DMS53 (cell line): ENCODE results near the gene DPRX.
"Not testable (repeated sequence)": the region's sequence is repeated elsewhere in the genome, so short reads cannot be mapped to it uniquely, and the experiment has no call there.

Experiments used
- DNase-seq: peaks from one replicate; lab custom pipeline; 2025; lab: John Stamatoyannopoulos, UW

DPRX gene

GRCh38 chr19:53647350-53647749 is 15.6 kb downstream of the DPRX start:
- DNase-seq: no peak

GRCh38 chr19:53647792-53648191 is 16.0 kb downstream of the DPRX start:
- no peak for DNase-seq

GRCh38 chr19:53649746-53650593 is 18.2 kb downstream of the DPRX start:
- no peak for DNase-seq

- DNase-seq: no peak
Observed at GRCh38 chr19:53652476-53652875, 20.7 kb downstream of the DPRX start.

GRCh38 chr19:53655042-53655665 is 23.4 kb downstream of the DPRX start:
- peak; percentile 5 for DNase-seq

GRCh38 chr19:53657330-53657729 is 25.5 kb downstream of the DPRX start:
- DNase-seq: no peak

- no peak for DNase-seq
Observed at GRCh38 chr19:53657778-53658177, 26.0 kb downstream of the DPRX start.

GRCh38 chr19:53659292-53659691 is 27.5 kb downstream of the DPRX start:
- DNase-seq: peak; percentile 30

- no peak for DNase-seq
Observed at GRCh38 chr19:53660584-53660983, 28.8 kb downstream of the DPRX start.

- no peak for DNase-seq
Observed at GRCh38 chr19:53662209-53662608, 30.4 kb downstream of the DPRX start.

GRCh38 chr19:53664152-53664551 is 32.4 kb downstream of the DPRX start:
- no peak for DNase-seq

GRCh38 chr19:53664760-53665159 is 33.0 kb downstream of the DPRX start:
- no peak for DNase-seq

GRCh38 chr19:53666331-53666730 is 34.5 kb downstream of the DPRX start:
- not testable (repeated sequence) for DNase-seq

- DNase-seq: not testable (repeated sequence)
Observed at GRCh38 chr19:53668804-53669203, 37.0 kb downstream of the DPRX start.

GRCh38 chr19:53670345-53670744 is 38.5 kb downstream of the DPRX start:
- DNase-seq: no peak

GRCh38 chr19:53671663-53672062 is 39.9 kb downstream of the DPRX start:
- no peak for DNase-seq
